ENCODE data around the gene PSAT1. TPM values are rescaled to one million over a fixed set of nuclear protein-coding genes. Genes with fewer than 3 reads are reported as not detected.

The PSAT1 gene
- total RNA-seq, 2 donors from 2014 or later = 1.6 to 1.9 TPM

DNA sequence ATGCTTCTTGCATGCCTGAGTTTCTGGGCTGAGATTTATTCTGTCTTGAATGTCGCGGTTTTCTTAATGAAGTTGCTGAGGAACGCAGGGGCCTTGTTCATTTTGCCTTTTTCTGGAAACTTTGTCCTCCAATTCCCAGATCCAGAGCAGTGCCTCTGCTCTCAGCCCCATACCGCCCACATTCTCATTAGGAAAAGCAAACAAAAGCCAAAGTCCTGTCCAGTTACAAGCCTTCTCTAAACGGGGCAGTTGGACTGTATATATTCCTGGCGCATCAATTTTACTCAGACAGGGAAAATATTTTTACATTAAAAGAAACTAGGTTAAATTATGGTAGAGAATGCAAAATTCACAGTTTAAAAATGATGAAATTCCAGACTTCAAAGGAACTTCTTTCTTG lies 1.2 kb upstream of the PSAT1 start:
- TF ChIP-seq CTCF (IDR thresholded peaks at IDR 0.05) = no peak
- no peak for DNase-seq (ENCODE audit: low spot score)
- H3K4me1 ChIP-seq (ENCODE audit: control insufficient read depth in 1 of 2, low read depth in 2 of 2) = peaks cover 7 to 14% of the 10 kb centered on the region in 2 donors
- H3K27me3 ChIP-seq (replicated peaks; ENCODE audit: insufficient read depth) = no peaks in the 10 kb centered on the region
- no peak for ATAC-seq (ENCODE audit: insufficient number of reproducible peaks, low FRiP score, low read depth)
- H3K4me3 ChIP-seq = peak overlapping the region; percentile 71
- H3K9me3 ChIP-seq = no peaks in the 10 kb centered on the region
- no peak overlapping the region for H3K27ac ChIP-seq
- H3K36me3 ChIP-seq = no peaks in the 10 kb centered on the region

DNA sequence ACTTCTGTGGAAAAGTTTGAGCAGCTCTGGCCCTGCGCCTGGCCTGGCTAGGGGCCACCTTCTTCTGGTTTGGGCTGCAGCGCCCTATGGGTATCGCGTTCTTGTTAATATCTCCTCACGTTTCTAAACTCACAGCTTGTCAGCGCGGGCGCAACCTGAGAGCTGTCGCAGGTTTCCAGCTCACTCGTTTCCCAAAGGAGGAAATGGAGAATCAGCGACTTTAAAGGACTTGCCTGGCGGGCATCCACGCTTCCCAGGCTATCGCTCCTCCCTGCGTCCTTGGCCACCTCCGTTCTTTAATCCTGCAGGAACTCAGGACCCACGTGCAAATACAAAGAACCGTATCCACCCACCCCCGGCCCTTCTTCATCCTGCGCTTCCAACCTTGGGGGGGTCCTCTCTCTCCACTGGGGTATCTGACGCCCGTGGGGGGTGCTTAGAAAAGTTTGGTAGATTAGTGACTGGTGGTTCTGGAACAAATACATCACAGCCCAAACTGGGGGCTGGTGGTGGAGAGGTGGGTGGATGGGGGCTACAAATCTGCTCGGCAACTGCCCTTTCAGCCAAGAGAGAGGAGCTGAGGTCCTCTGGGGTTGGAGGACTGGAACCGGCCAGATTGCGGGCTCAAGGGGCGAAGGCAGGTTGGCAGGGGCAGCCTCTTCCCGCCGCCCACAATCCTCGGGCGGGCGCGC lies 578 bp upstream of the PSAT1 start:
- ATAC-seq (ENCODE audit: insufficient number of reproducible peaks, low FRiP score, low read depth) (peak; percentile 11), DNase-seq (ENCODE audit: low spot score) (no peak)
- TF ChIP-seq CTCF (IDR thresholded peaks at IDR 0.05) = no peak

GRCh38 chr9:78297672-78297961 lies 692 bp downstream of the PSAT1 start:
- Histone ChIP-seq H3K27ac (no peak overlapping the region), H3K36me3 (no peaks in the 10 kb centered on the region), H3K4me1 (ENCODE audit: control insufficient read depth in 1 of 2, low read depth in 2 of 2) (peaks cover 7 to 14% of the 10 kb centered on the region in 2 donors), H3K9me3 (no peaks in the 10 kb centered on the region), H3K4me3 (peak overlapping the region; percentile 71), H3K27me3 (replicated peaks; ENCODE audit: insufficient read depth) (no peaks in the 10 kb centered on the region)
- DNase-seq (ENCODE audit: low spot score) (no peak), ATAC-seq (ENCODE audit: insufficient number of reproducible peaks, low FRiP score, low read depth) (no peak)
- TF ChIP-seq CTCF (IDR thresholded peaks at IDR 0.05) = no peak

More for the DNA sequence above, 578 bp upstream of the PSAT1 start:
- H3K4me3 ChIP-seq = peak overlapping the region; percentile 71
- no peaks in the 10 kb centered on the region for H3K27me3 ChIP-seq (replicated peaks; ENCODE audit: insufficient read depth)
- no peaks in the 10 kb centered on the region for H3K36me3 ChIP-seq
- H3K9me3 ChIP-seq = no peaks in the 10 kb centered on the region
- H3K27ac ChIP-seq = peak overlapping the region in 1 of 2 donors; percentile 48
- H3K4me1 ChIP-seq (ENCODE audit: control insufficient read depth in 1 of 2, low read depth in 2 of 2) = peaks cover 7 to 14% of the 10 kb centered on the region in 2 donors

GRCh38 chr9:78298046-78298765 lies 1.3 kb downstream of the PSAT1 start:
- ATAC-seq (ENCODE audit: insufficient number of reproducible peaks, low FRiP score, low read depth) = no peak
- Histone ChIP-seq H3K4me1 (ENCODE audit: control insufficient read depth in 1 of 2, low read depth in 2 of 2) (peaks cover 7 to 14% of the 10 kb centered on the region in 2 donors), H3K27me3 (replicated peaks; ENCODE audit: insufficient read depth) (no peaks in the 10 kb centered on the region), H3K9me3 (no peaks in the 10 kb centered on the region), H3K36me3 (no peaks in the 10 kb centered on the region), H3K27ac (no peak overlapping the region), H3K4me3 (peak overlapping the region; percentile 71)
- TF ChIP-seq CTCF (IDR thresholded peaks at IDR 0.05) = no peak
- DNase-seq (ENCODE audit: low spot score) = no peak

DNA sequence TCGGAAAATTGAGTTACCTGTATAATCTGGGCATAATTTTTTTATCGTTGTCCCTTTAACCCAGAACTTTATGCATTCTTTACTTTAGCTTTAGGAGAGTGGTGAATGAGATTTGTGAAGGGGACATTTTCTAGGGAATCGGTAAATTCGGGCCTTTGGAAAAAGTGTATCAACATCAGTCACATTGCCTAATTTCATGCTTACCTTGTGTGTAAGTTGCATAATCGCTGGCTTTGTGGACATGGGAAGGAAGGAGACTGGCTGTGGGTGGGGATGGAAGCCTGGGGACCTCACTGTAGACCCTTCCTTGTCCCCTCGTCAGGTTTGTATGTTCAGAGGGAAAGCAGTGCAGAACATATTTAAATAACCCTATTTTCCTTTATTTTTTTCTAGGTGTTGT lies 3.3 kb downstream of the PSAT1 start:
- Histone ChIP-seq H3K27me3 (replicated peaks; ENCODE audit: insufficient read depth) (no peaks in the 10 kb centered on the region), H3K4me1 (ENCODE audit: control insufficient read depth in 1 of 2, low read depth in 2 of 2) (peaks cover 7 to 14% of the 10 kb centered on the region in 2 donors), H3K27ac (no peak overlapping the region), H3K9me3 (no peaks in the 10 kb centered on the region), H3K4me3 (no peak overlapping the region), H3K36me3 (no peaks in the 10 kb centered on the region)
- no peak for ATAC-seq (ENCODE audit: insufficient number of reproducible peaks, low FRiP score, low read depth)
- no peak for DNase-seq (ENCODE audit: low spot score)
- TF ChIP-seq CTCF (IDR thresholded peaks at IDR 0.05) = no peak

Data from thoracic aorta (tissue), 2 donors.